ENCODE measurements around the gene NFYA. TPM values are rescaled to one million over a fixed set of nuclear protein-coding genes. Genes with fewer than 3 reads are reported as not detected.

Gene NFYA
- total RNA-seq, 1 experiment from 2014 or later = 25.7 TPM

DNA sequence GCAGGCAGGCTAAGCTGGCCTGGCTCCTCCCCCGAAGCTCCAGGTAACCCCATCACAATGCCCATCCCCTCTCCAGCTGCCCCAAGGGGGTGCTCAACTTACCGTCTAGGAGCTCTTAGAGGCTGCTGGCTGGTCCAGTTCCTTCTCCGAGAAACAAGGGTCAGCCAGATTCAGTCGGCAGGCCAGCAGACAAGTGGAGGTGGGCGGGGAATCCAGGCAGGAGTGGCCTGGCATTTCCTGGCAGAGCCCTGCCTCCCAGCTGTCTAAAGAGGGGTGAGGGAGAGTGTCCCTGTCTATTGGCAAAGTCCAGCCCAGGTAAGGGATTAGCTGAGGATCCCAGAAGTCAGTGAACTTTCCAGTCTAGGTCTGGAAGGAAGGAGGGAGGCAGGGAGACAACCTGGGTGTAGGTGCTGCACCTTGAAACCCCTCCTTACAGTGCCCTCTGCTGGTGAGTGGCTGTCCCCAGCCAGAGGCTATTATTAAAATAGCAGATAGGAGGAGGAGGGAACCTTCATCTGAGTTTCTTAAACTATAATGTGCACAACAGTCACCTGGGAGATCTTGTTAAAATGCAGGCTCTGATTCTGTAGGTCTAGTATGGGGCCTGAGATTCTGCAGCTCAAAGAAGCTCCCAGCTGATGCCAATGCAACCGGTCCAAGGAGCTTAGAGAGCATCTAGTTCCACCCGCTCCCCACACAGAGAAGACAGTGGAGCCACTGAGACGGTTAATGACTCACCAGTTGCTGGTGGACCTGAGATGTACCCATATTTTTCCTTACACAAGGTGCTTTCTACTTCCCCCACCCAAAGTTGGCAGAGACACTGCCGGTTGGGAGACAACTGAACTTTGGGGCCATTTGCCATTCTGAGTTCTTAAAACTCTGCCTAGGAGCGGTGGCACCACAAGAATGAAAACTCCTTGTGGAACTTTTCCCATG is 33.4 kb upstream of the NFYA start, which contains the start of gene UNC5CL:
Gene UNC5CL, minus strand, starts transcription at position 162 of the 939 bp plus-strand sequence. CDS start 4,147 bp downstream, outside the sequence.
- H3K4me1 Mint-ChIP-seq (ENCODE audit: low read depth, unreplicated experiment) = peaks cover 41% of the 10 kb centered on the region
- TF ChIP-seq, protein P1, sequence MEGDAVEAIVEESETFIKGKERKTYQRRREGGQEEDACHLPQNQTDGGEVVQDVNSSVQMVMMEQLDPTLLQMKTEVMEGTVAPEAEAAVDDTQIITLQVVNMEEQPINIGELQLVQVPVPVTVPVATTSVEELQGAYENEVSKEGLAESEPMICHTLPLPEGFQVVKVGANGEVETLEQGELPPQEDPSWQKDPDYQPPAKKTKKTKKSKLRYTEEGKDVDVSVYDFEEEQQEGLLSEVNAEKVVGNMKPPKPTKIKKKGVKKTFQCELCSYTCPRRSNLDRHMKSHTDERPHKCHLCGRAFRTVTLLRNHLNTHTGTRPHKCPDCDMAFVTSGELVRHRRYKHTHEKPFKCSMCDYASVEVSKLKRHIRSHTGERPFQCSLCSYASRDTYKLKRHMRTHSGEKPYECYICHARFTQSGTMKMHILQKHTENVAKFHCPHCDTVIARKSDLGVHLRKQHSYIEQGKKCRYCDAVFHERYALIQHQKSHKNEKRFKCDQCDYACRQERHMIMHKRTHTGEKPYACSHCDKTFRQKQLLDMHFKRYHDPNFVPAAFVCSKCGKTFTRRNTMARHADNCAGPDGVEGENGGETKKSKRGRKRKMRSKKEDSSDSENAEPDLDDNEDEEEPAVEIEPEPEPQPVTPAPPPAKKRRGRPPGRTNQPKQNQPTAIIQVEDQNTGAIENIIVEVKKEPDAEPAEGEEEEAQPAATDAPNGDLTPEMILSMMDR (IDR thresholded peaks at IDR 0.05; ENCODE audit: insufficient read depth in 1 of 2, low read depth in 1 of 2, low read length in 1 of 2, severe bottlenecking in 1 of 2, unreplicated experiment in 1 of 2) = peak; percentile 57 to 65
- intact Hi-C loops (cut with micrococcal nuclease; ENCODE audit: unreplicated experiment) = loop anchor here (1.0 kb wide), 1 partner anchor 144 kb away; no protein-coding TSS in a partner anchor
- Histone ChIP-seq H3K9me3 (no peaks in the 10 kb centered on the region), H3K36me3 (ENCODE audit: control insufficient read depth, insufficient read depth, low read length) (no peaks in the 10 kb centered on the region), H3K27me3 (replicated peaks; ENCODE audit: control insufficient read depth, insufficient read depth, low read length) (no peaks in the 10 kb centered on the region), H3K4me1 (peaks cover 59% of the 10 kb centered on the region), H3K4me3 (ENCODE audit: low read depth, low read length) (no peak within 1 kb of the TSS)
- no peaks in the 10 kb centered on the region for H3K36me3 Mint-ChIP-seq (ENCODE audit: insufficient read depth, unreplicated experiment)
- BruUV-seq (replicated peaks) = no TSS peak
- ChIA-PET POLR2A (interaction anchor here (0.7 to 2.0 kb wide), 3 partner anchors 33 to 271 kb away, joined by 3 to 19 read pairs (median 16); partner anchors contain the start of genes NFYA and OARD1), CTCF (interaction anchor here (0.9 to 2.5 kb wide), 7 partner anchors 16 to 452 kb away, joined by 3 to 19 read pairs (median 4); partner anchors contain the start of gene NFYA)
- H3K27ac Mint-ChIP-seq (ENCODE audit: unreplicated experiment) = peak within 1 kb of the TSS; percentile 96
- H3K4me3 Mint-ChIP-seq (ENCODE audit: unreplicated experiment) = peak within 1 kb of the TSS; percentile 63
- peak; percentile 83 to 84 for DNase-seq
- no peaks in the 10 kb centered on the region for H3K9me3 Mint-ChIP-seq (ENCODE audit: unreplicated experiment)
- H3K27me3 Mint-ChIP-seq (ENCODE audit: insufficient read depth, unreplicated experiment) = no peaks in the 10 kb centered on the region

GRCh38 chr6:41040101-41040939 is 32.5 kb upstream of the NFYA start:
- TSS peak; percentile 71 for BruUV-seq (replicated peaks)
- no peaks in the 10 kb centered on the region for H3K27me3 Mint-ChIP-seq (ENCODE audit: insufficient read depth, unreplicated experiment)
- Histone ChIP-seq H3K9me3 (no peaks in the 10 kb centered on the region), H3K36me3 (ENCODE audit: control insufficient read depth, insufficient read depth, low read length) (no peaks in the 10 kb centered on the region), H3K4me1 (peaks cover 65% of the 10 kb centered on the region), H3K27me3 (replicated peaks; ENCODE audit: control insufficient read depth, insufficient read depth, low read length) (no peaks in the 10 kb centered on the region), H3K4me3 (ENCODE audit: low read depth, low read length) (peak overlapping the region; percentile 5; the same call in 1 of the 2 replicates)
- TF ChIP-seq, protein P1 (IDR thresholded peaks at IDR 0.05; ENCODE audit: insufficient read depth in 1 of 2, low read depth in 1 of 2, low read length in 1 of 2, severe bottlenecking in 1 of 2, unreplicated experiment in 1 of 2) = no peak
- H3K4me1 Mint-ChIP-seq (ENCODE audit: low read depth, unreplicated experiment) = peaks cover 45% of the 10 kb centered on the region
- peak overlapping the region; percentile 96 for H3K27ac Mint-ChIP-seq (ENCODE audit: unreplicated experiment)
- CTCF ChIA-PET = interaction anchor here (0.6 to 2.5 kb wide), 17 partner anchors 8 to 453 kb away, joined by 3 to 19 read pairs (median 4); partner anchors contain the start of genes APOBEC2, NFYA and OARD1
- H3K4me3 Mint-ChIP-seq (ENCODE audit: unreplicated experiment) = peak overlapping the region; percentile 63
- DNase-seq = peak; percentile 90 to 94
- H3K36me3 Mint-ChIP-seq (ENCODE audit: insufficient read depth, unreplicated experiment) = no peaks in the 10 kb centered on the region
- no peaks in the 10 kb centered on the region for H3K9me3 Mint-ChIP-seq (ENCODE audit: unreplicated experiment)
- intact Hi-C loops (cut with micrococcal nuclease; ENCODE audit: unreplicated experiment) = loop anchor here (1.0 to 2.0 kb wide), 5 partner anchors 9 to 44 kb away; partner anchors contain the start of genes NFYA and OARD1
- POLR2A ChIA-PET = interaction anchor here (0.9 to 2.0 kb wide), 4 partner anchors 9 to 43 kb away, joined by 3 to 19 read pairs (median 10); partner anchors contain the start of genes NFYA and OARD1

Data from Caco-2 (cell line).